ENCODE results near the gene SPNS1.

DNA sequence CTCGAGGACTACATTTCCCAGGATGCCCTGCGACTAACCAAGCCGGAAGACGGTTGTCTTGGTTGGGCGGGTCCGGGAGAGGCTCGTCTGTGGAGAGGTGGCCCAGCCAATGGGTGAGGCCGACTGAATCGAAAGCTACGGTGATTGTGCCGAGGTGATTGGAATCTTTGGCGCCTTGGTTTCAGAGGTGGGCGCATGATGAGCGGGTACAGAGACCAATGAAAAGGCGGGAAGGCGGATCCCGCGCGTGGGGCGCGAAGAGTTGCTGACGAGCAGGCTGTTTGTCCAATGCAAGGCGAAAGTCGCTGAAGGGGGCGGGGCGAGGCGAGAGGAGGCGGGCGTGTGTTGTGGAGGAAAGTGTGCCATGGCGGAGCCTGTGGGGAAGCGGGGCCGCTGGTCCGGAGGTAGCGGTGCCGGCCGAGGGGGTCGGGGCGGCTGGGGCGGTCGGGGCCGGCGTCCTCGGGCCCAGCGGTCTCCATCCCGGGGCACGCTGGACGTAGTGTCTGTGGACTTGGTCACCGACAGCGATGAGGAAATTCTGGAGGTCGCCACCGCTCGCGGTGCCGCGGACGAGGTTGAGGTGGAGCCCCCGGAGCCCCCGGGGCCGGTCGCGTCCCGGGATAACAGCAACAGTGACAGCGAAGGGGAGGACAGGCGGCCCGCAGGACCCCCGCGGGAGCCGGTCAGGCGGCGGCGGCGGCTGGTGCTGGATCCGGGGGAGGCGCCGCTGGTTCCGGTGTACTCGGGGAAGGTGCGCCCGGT lies 23.7 kb upstream of the SPNS1 start, which contains the start of gene NFATC2IP:
- TF ChIP-seq GATA2 (IDR thresholded peaks at IDR 0.05; ENCODE audit: low read depth, low read length) (peak; percentile 92), GATA3 (IDR thresholded peaks at IDR 0.05; ENCODE audit: low read depth, low read length) (no peak)
